ENCODE data around the gene CCDC73.

GRCh38 chr11:32562839-32563599 is 231.4 kb downstream of the CCDC73 start:
- TF ChIP-seq CTCF (IDR thresholded peaks at IDR 0.05), result no peak
- no peak for TF ChIP-seq POLR2AphosphoS5 (IDR thresholded peaks at IDR 0.05)
- TF ChIP-seq POLR2A (IDR thresholded peaks at IDR 0.05), result no peak

Measured in upper lobe of left lung (tissue), 4 donors.